ENCODE measurements around the gene CCDC50. TPM values are rescaled to one million over a fixed set of nuclear protein-coding genes. Genes with fewer than 3 reads are reported as not detected.

Gene CCDC50
- total RNA-seq, 1 donor from 2014 or later = 24.0 TPM

- Histone ChIP-seq H3K9me3 (ENCODE audit: control insufficient read depth in 3 of 3, low read length in 3 of 3) (no peaks in the 10 kb centered on the region), H3K36me3 (ENCODE audit: control insufficient read depth in 3 of 3, insufficient read depth in 3 of 3, low read length in 3 of 3) (no peaks in the 10 kb centered on the region), H3K4me3 (ENCODE audit: low read length in 3 of 3) (no peak overlapping the region), H3K9ac (ENCODE audit: low read depth in 1 of 3, low read length in 3 of 3) (no peak overlapping the region), H3K4me1 (ENCODE audit: control insufficient read depth in 3 of 3, insufficient read depth in 3 of 3, low read length in 3 of 3) (peaks cover 18 to 26% (median 23%) of the 10 kb centered on the region in 3 donors), H3K27ac (ENCODE audit: low read depth, low read length) (no peak overlapping the region), H3K27me3 (ENCODE audit: control insufficient read depth in 3 of 3, insufficient read depth in 3 of 3, low read length in 3 of 3) (no peaks in the 10 kb centered on the region)
These were observed 4.2 kb downstream of the CCDC50 start for GRCh38 chr3:191333298-191333880.

GRCh38 chr3:191334346-191334893 lies 5.2 kb downstream of the CCDC50 start:
- H3K36me3 ChIP-seq (ENCODE audit: control insufficient read depth in 3 of 3, insufficient read depth in 3 of 3, low read length in 3 of 3) = no peaks in the 10 kb centered on the region
- no peaks in the 10 kb centered on the region for H3K27me3 ChIP-seq (ENCODE audit: control insufficient read depth in 3 of 3, insufficient read depth in 3 of 3, low read length in 3 of 3)
- peaks cover 18 to 31% (median 19%) of the 10 kb centered on the region in 3 donors for H3K4me1 ChIP-seq (ENCODE audit: control insufficient read depth in 3 of 3, insufficient read depth in 3 of 3, low read length in 3 of 3)
- H3K27ac ChIP-seq (ENCODE audit: low read depth, low read length) = no peak overlapping the region
- H3K4me3 ChIP-seq (ENCODE audit: low read length in 3 of 3) = no peak overlapping the region
- no peaks in the 10 kb centered on the region for H3K9me3 ChIP-seq (ENCODE audit: control insufficient read depth in 3 of 3, low read length in 3 of 3)
- no peak overlapping the region for H3K9ac ChIP-seq (ENCODE audit: low read depth in 1 of 3, low read length in 3 of 3)

- H3K4me1 ChIP-seq (ENCODE audit: control insufficient read depth in 3 of 3, insufficient read depth in 3 of 3, low read length in 3 of 3) = peaks cover 10 to 25% (median 20%) of the 10 kb centered on the region in 3 donors
- no peaks in the 10 kb centered on the region for H3K36me3 ChIP-seq (ENCODE audit: control insufficient read depth in 3 of 3, insufficient read depth in 3 of 3, low read length in 3 of 3)
- H3K27ac ChIP-seq (ENCODE audit: low read depth, low read length) = no peak overlapping the region
- H3K4me3 ChIP-seq (ENCODE audit: low read length in 3 of 3) = no peak overlapping the region
- H3K9me3 ChIP-seq (ENCODE audit: control insufficient read depth in 3 of 3, low read length in 3 of 3) = no peaks in the 10 kb centered on the region
- no peaks in the 10 kb centered on the region for H3K27me3 ChIP-seq (ENCODE audit: control insufficient read depth in 3 of 3, insufficient read depth in 3 of 3, low read length in 3 of 3)
- no peak overlapping the region for H3K9ac ChIP-seq (ENCODE audit: low read depth in 1 of 3, low read length in 3 of 3)
These were observed 7.6 kb downstream of the CCDC50 start for GRCh38 chr3:191336833-191337232.

- no peaks in the 10 kb centered on the region for H3K9me3 ChIP-seq (ENCODE audit: control insufficient read depth in 3 of 3, low read length in 3 of 3)
- H3K27me3 ChIP-seq (ENCODE audit: control insufficient read depth in 3 of 3, insufficient read depth in 3 of 3, low read length in 3 of 3) = no peaks in the 10 kb centered on the region
- H3K4me3 ChIP-seq (ENCODE audit: low read length in 3 of 3) = no peak overlapping the region
- no peak overlapping the region for H3K9ac ChIP-seq (ENCODE audit: low read depth in 1 of 3, low read length in 3 of 3)
- no peak overlapping the region for H3K27ac ChIP-seq (ENCODE audit: low read depth, low read length)
- no peaks in the 10 kb centered on the region for H3K36me3 ChIP-seq (ENCODE audit: control insufficient read depth in 3 of 3, insufficient read depth in 3 of 3, low read length in 3 of 3)
- H3K4me1 ChIP-seq (ENCODE audit: control insufficient read depth in 3 of 3, insufficient read depth in 3 of 3, low read length in 3 of 3) = peaks cover 12 to 24% (median 16%) of the 10 kb centered on the region in 3 donors
These were observed 8.9 kb downstream of the CCDC50 start for GRCh38 chr3:191338177-191338488.

GRCh38 chr3:191339316-191339917 lies 10.2 kb downstream of the CCDC50 start:
- no peaks in the 10 kb centered on the region for H3K36me3 ChIP-seq (ENCODE audit: control insufficient read depth in 3 of 3, insufficient read depth in 3 of 3, low read length in 3 of 3)
- no peaks in the 10 kb centered on the region for H3K27me3 ChIP-seq (ENCODE audit: control insufficient read depth in 3 of 3, insufficient read depth in 3 of 3, low read length in 3 of 3)
- H3K27ac ChIP-seq (ENCODE audit: low read depth, low read length) = no peak overlapping the region
- H3K9ac ChIP-seq (ENCODE audit: low read depth in 1 of 3, low read length in 3 of 3) = no peak overlapping the region
- no peaks in the 10 kb centered on the region for H3K9me3 ChIP-seq (ENCODE audit: control insufficient read depth in 3 of 3, low read length in 3 of 3)
- no peak overlapping the region for H3K4me3 ChIP-seq (ENCODE audit: low read length in 3 of 3)
- H3K4me1 ChIP-seq (ENCODE audit: control insufficient read depth in 3 of 3, insufficient read depth in 3 of 3, low read length in 3 of 3) = peaks cover 11 to 24% (median 16%) of the 10 kb centered on the region in 3 donors

GRCh38 chr3:191340351-191340750 lies 11.2 kb downstream of the CCDC50 start:
- Histone ChIP-seq H3K27me3 (ENCODE audit: control insufficient read depth in 3 of 3, insufficient read depth in 3 of 3, low read length in 3 of 3) (no peaks in the 10 kb centered on the region), H3K9ac (ENCODE audit: low read depth in 1 of 3, low read length in 3 of 3) (no peak overlapping the region), H3K27ac (ENCODE audit: low read depth, low read length) (no peak overlapping the region), H3K9me3 (ENCODE audit: control insufficient read depth in 3 of 3, low read length in 3 of 3) (no peaks in the 10 kb centered on the region), H3K4me1 (ENCODE audit: control insufficient read depth in 3 of 3, insufficient read depth in 3 of 3, low read length in 3 of 3) (peaks cover 10 to 29% (median 16%) of the 10 kb centered on the region in 3 donors), H3K4me3 (ENCODE audit: low read length in 3 of 3) (no peak overlapping the region), H3K36me3 (ENCODE audit: control insufficient read depth in 3 of 3, insufficient read depth in 3 of 3, low read length in 3 of 3) (no peaks in the 10 kb centered on the region)

- H3K27me3 ChIP-seq (ENCODE audit: control insufficient read depth in 3 of 3, insufficient read depth in 3 of 3, low read length in 3 of 3) = no peaks in the 10 kb centered on the region
- H3K9ac ChIP-seq (ENCODE audit: low read depth in 1 of 3, low read length in 3 of 3) = no peak overlapping the region
- H3K27ac ChIP-seq (ENCODE audit: low read depth, low read length) = no peak overlapping the region
- no peak overlapping the region for H3K4me3 ChIP-seq (ENCODE audit: low read length in 3 of 3)
- no peaks in the 10 kb centered on the region for H3K9me3 ChIP-seq (ENCODE audit: control insufficient read depth in 3 of 3, low read length in 3 of 3)
- H3K4me1 ChIP-seq (ENCODE audit: control insufficient read depth in 3 of 3, insufficient read depth in 3 of 3, low read length in 3 of 3) = peaks cover 10 to 29% (median 16%) of the 10 kb centered on the region in 3 donors
- no peaks in the 10 kb centered on the region for H3K36me3 ChIP-seq (ENCODE audit: control insufficient read depth in 3 of 3, insufficient read depth in 3 of 3, low read length in 3 of 3)
These were observed 11.8 kb downstream of the CCDC50 start for GRCh38 chr3:191340966-191341365.

GRCh38 chr3:191342006-191342405 lies 12.8 kb downstream of the CCDC50 start:
- no peaks in the 10 kb centered on the region for H3K27me3 ChIP-seq (ENCODE audit: control insufficient read depth in 3 of 3, insufficient read depth in 3 of 3, low read length in 3 of 3)
- no peaks in the 10 kb centered on the region for H3K9me3 ChIP-seq (ENCODE audit: control insufficient read depth in 3 of 3, low read length in 3 of 3)
- H3K4me3 ChIP-seq (ENCODE audit: low read length in 3 of 3) = no peak overlapping the region
- no peak overlapping the region for H3K27ac ChIP-seq (ENCODE audit: low read depth, low read length)
- no peak overlapping the region for H3K9ac ChIP-seq (ENCODE audit: low read depth in 1 of 3, low read length in 3 of 3)
- H3K36me3 ChIP-seq (ENCODE audit: control insufficient read depth in 3 of 3, insufficient read depth in 3 of 3, low read length in 3 of 3) = no peaks in the 10 kb centered on the region
- H3K4me1 ChIP-seq (ENCODE audit: control insufficient read depth in 3 of 3, insufficient read depth in 3 of 3, low read length in 3 of 3) = peaks cover 10 to 27% (median 16%) of the 10 kb centered on the region in 3 donors

- no peak overlapping the region for H3K4me3 ChIP-seq (ENCODE audit: low read length in 3 of 3)
- H3K9ac ChIP-seq (ENCODE audit: low read depth in 1 of 3, low read length in 3 of 3) = no peak overlapping the region
- no peaks in the 10 kb centered on the region for H3K9me3 ChIP-seq (ENCODE audit: control insufficient read depth in 3 of 3, low read length in 3 of 3)
- H3K27ac ChIP-seq (ENCODE audit: low read depth, low read length) = no peak overlapping the region
- no peaks in the 10 kb centered on the region for H3K27me3 ChIP-seq (ENCODE audit: control insufficient read depth in 3 of 3, insufficient read depth in 3 of 3, low read length in 3 of 3)
- no peaks in the 10 kb centered on the region for H3K36me3 ChIP-seq (ENCODE audit: control insufficient read depth in 3 of 3, insufficient read depth in 3 of 3, low read length in 3 of 3)
- H3K4me1 ChIP-seq (ENCODE audit: control insufficient read depth in 3 of 3, insufficient read depth in 3 of 3, low read length in 3 of 3) = peaks cover 10 to 27% (median 16%) of the 10 kb centered on the region in 3 donors
These were observed 13.2 kb downstream of the CCDC50 start for GRCh38 chr3:191342411-191342810.

- no peaks in the 10 kb centered on the region for H3K9me3 ChIP-seq (ENCODE audit: control insufficient read depth in 3 of 3, low read length in 3 of 3)
- H3K4me3 ChIP-seq (ENCODE audit: low read length in 3 of 3) = no peak overlapping the region
- no peak overlapping the region for H3K27ac ChIP-seq (ENCODE audit: low read depth, low read length)
- no peaks in the 10 kb centered on the region for H3K36me3 ChIP-seq (ENCODE audit: control insufficient read depth in 3 of 3, insufficient read depth in 3 of 3, low read length in 3 of 3)
- H3K9ac ChIP-seq (ENCODE audit: low read depth in 1 of 3, low read length in 3 of 3) = no peak overlapping the region
- H3K4me1 ChIP-seq (ENCODE audit: control insufficient read depth in 3 of 3, insufficient read depth in 3 of 3, low read length in 3 of 3) = peaks cover 10 to 27% (median 16%) of the 10 kb centered on the region in 3 donors
- H3K27me3 ChIP-seq (ENCODE audit: control insufficient read depth in 3 of 3, insufficient read depth in 3 of 3, low read length in 3 of 3) = no peaks in the 10 kb centered on the region
These were observed 13.9 kb downstream of the CCDC50 start for GRCh38 chr3:191343115-191343514.

Data from skeletal muscle tissue (tissue), 4 donors.